Ovary (tissue), 3 donors: ENCODE measurements around the gene TMEFF2.

ENCODE experiments used
- CTCF ChIP-seq, 3 donors: fragments of 450-650 bp in 2 of 3; fragments of 200-600 bp in 1 of 3; IDR thresholded peaks; one replicate each; pipeline versions ENCODE4 v1.5.1 to v1.8.0; 2016 to 2022; ENCODE audit warnings: antibody characterized with exemption in 3 of 3, mild to moderate bottlenecking in 1 of 3
- EP300 ChIP-seq: sonication (generic); formaldehyde crosslinking; IDR thresholded peaks from one replicate; pipeline ENCODE4 v1.6.1; 2017; ENCODE audit warnings: antibody characterized with exemption
- POLR2A ChIP-seq: fragments of 450-650 bp; IDR thresholded peaks from one replicate; pipeline ENCODE4 v1.6.1; 2017; ENCODE audit warnings: antibody characterized with exemption, mild to moderate bottlenecking, moderate library complexity
- donor health status: DM: no; HTN: no; CAD: no.

DNA sequence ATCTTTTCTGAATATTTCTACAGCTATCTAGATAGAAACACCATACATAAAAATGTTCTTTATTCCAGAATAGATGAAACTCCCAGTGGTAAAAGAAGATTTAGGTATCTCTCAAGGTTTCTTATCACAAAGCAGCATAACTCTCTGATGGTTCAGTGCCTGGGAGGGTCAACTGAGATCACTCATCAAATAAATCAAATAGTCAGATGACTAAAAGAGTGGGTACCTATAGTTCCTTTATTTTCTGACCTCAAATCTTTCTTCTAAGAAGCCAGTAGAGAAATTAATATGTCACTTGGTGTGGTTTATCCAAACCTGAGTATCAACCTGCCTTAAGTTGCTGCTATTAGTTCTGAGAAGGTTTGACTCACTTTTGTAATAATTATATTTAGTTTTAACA, 120.9 kb downstream of the TMEFF2 start:
- no peak for TF ChIP-seq CTCF (IDR thresholded peaks at IDR 0.05)
- TF ChIP-seq POLR2A = no peak
- no peak for TF ChIP-seq EP300
